Activated CD4-positive, alpha-beta memory T cell treated with anti-CD3 and anti-CD28 coated beads, Interleukin-2, amount 10 ng/mL, durations not matched to agents 7 days and 5 days (primary cell): ENCODE measurements around the gene POU4F2. TPM values are rescaled to one million over a fixed set of nuclear protein-coding genes. Genes with fewer than 3 reads are reported as not detected.

ENCODE experiments used
- CTCF ChIA-PET: fragments of 350-600 bp; sonication (Branson Sonifier 250); formaldehyde crosslinking; loops from one replicate; lab custom pipeline; 2021; ENCODE audit warnings: antibody characterized with exemption, inconsistent platforms; lab: Charles Lee
- POLR2A ChIA-PET: fragments of 350-600 bp; sonication (Branson Sonifier 250); formaldehyde crosslinking; loops from one replicate; lab custom pipeline; 2021; ENCODE audit warnings: antibody characterized with exemption; lab: Charles Lee
- DNase-seq: peaks from one replicate; pipeline ENCODE4 v3.0.0-alpha.2; 2020
- H3K27ac Mint-ChIP-seq: one replicate; pipeline ENCODE4 v1.8.0; 2021; ENCODE audit warnings: mild to moderate bottlenecking, mixed read lengths
- H3K27me3 Mint-ChIP-seq: one replicate; pipeline ENCODE4 v1.8.0; 2021; ENCODE audit warnings: mixed read lengths
- H3K36me3 Mint-ChIP-seq: one replicate; pipeline ENCODE4 v1.8.0; 2021; ENCODE audit warnings: low read depth, mixed read lengths
- H3K4me1 Mint-ChIP-seq: one replicate; pipeline ENCODE4 v1.8.0; 2021; ENCODE audit warnings: mixed read lengths
- H3K4me3 Mint-ChIP-seq: one replicate; pipeline ENCODE4 v1.8.0; 2021; ENCODE audit warnings: mild to moderate bottlenecking, mixed read lengths
- H3K9me3 Mint-ChIP-seq: one replicate; pipeline ENCODE4 v1.8.0; 2021; ENCODE audit warnings: mixed read lengths
- total RNA-seq, 2 experiments: library from RNA; stranded (reverse); gene quantifications; one replicate each; pipeline ENCODE4 v1.2.3, GENCODE V29; 2021

Gene POU4F2, protein sequence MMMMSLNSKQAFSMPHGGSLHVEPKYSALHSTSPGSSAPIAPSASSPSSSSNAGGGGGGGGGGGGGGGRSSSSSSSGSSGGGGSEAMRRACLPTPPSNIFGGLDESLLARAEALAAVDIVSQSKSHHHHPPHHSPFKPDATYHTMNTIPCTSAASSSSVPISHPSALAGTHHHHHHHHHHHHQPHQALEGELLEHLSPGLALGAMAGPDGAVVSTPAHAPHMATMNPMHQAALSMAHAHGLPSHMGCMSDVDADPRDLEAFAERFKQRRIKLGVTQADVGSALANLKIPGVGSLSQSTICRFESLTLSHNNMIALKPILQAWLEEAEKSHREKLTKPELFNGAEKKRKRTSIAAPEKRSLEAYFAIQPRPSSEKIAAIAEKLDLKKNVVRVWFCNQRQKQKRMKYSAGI
- total RNA-seq, result not detected

DNA sequence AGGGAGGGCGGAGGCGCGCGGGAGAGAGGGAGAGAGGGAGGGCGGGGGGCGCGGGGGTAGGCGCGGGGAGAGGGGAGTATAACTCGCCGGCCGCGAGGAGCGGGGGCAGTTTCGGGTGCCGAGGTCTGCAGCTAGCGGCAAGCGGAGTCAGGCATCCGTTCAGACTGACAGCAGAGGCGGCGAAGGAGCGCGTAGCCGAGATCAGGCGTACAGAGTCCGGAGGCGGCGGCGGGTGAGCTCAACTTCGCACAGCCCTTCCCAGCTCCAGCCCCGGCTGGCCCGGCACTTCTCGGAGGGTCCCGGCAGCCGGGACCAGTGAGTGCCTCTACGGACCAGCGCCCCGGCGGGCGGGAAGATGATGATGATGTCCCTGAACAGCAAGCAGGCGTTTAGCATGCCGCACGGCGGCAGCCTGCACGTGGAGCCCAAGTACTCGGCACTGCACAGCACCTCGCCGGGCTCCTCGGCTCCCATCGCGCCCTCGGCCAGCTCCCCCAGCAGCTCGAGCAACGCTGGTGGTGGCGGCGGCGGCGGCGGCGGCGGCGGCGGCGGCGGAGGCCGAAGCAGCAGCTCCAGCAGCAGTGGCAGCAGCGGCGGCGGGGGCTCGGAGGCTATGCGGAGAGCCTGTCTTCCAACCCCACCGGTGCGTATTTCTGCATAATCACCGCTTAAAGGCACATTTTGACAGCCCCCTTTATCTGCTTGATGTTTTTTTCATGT, at the start of gene POU4F2:
POU4F2 (plus strand) TSS at position 108 of the 720 bp plus-strand sequence; CDS start at position 356, 248 bp downstream.
- Mint-ChIP-seq H3K36me3 (peaks cover 8% of the 10 kb centered on the region), H3K4me1 (peaks cover 15% of the 10 kb centered on the region), H3K9me3 (no peaks in the 10 kb centered on the region), H3K4me3 (no peak within 1 kb of the TSS), H3K27me3 (peaks cover 77% of the 10 kb centered on the region), H3K27ac (no peak within 1 kb of the TSS)
- POLR2A ChIA-PET, result no interaction called here
- CTCF ChIA-PET, result no interaction called here
- no peak for DNase-seq

DNA sequence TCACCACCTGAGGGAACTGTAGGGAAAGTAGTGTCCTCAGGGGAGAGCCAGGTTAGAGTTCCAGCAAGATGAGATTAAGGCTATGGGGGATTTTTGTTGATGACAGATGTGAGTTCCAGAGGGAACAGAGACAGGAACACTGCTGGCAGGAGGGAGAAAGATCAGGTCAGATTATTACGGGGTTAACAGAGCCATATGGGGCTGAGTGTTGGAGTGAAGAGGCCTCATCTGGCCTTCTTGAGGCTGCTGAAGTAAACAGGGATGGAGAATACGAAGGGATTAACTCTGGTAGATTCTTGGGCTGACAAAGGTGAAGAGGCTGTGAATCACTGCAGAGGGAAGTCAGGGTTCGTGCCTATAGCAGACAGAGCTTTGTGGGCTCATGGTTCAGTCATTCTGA, 47.9 kb upstream of the POU4F2 start:
- H3K36me3 Mint-ChIP-seq, result no peaks in the 10 kb centered on the region
- no peaks in the 10 kb centered on the region for H3K4me1 Mint-ChIP-seq
- POLR2A ChIA-PET, result no interaction called here

DNA sequence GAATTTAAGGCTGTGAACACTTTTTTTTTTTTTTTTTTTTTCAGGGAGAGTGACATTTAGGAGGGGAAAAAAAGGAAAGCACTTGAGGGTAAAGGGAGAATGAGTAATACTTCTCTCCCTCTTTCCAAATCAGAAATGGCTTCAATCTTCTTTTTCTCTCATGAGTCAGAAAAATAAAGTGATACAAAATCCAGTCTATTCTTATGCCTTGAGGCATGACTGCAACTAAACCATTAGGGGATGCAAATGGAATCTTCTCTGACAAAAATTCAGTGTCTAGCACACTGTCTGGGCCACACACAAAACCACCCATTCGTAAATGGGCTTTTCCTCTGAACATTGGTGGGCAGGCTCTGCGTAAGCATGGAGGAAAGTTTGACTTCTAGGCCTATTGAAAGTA, 46.7 kb upstream of the POU4F2 start:
- POLR2A ChIA-PET, result no interaction called here
- no peaks in the 10 kb centered on the region for H3K36me3 Mint-ChIP-seq
- H3K9me3 Mint-ChIP-seq, result peaks cover 3% of the 10 kb centered on the region

More for the DNA sequence above, 47.9 kb upstream of the POU4F2 start:
- Mint-ChIP-seq H3K27ac (no peak overlapping the region), H3K9me3 (peaks cover 3% of the 10 kb centered on the region), H3K4me3 (no peak overlapping the region), H3K27me3 (no peaks in the 10 kb centered on the region)
- CTCF ChIA-PET, result no interaction called here
- no peak for DNase-seq

DNA sequence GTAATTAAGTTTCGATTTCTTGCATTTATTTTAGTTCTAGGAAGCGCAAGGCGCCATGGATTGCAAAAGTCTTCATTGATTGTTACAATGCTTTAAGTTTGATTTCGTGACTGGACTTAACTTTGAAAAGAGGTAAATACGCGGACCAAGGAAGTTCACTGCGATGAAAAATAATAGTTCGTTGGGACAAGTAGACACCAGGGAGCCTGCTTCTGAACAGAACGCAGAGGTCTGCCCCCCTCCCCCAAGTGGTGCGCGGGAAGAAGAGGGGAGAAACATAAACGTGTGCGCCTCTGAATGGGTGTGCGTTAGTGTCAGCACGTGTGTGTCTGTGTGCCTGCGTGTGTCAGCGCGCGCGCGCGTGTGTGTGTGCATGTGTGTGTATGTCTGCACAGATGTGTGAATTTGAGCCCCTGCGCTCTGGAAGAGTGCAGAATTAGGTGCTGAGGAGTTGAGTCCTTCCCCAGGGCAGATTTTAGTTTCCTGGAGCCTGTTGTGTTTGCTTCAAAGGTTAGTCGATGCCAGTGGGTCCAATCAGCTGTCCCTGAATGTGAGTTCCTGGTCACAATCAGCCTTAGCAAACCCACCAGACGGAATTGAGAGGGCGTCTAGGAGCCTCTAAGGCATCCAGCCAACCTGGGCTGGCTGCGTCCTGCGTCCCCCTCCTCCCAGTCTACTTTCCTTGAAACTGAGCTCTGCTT, 5.8 kb upstream of the POU4F2 start:
- DNase-seq, result no peak
- Mint-ChIP-seq H3K27ac (no peak overlapping the region), H3K4me3 (no peak overlapping the region), H3K4me1 (peaks cover 5% of the 10 kb centered on the region), H3K27me3 (peaks cover 75% of the 10 kb centered on the region), H3K36me3 (no peaks in the 10 kb centered on the region), H3K9me3 (no peaks in the 10 kb centered on the region)
- ChIA-PET CTCF (no interaction called here), POLR2A (no interaction called here)

More for the DNA sequence above, 46.7 kb upstream of the POU4F2 start:
- H3K4me1 Mint-ChIP-seq, result no peaks in the 10 kb centered on the region
- CTCF ChIA-PET, result no interaction called here
- DNase-seq, result no peak
- H3K27ac Mint-ChIP-seq, result no peak overlapping the region
- no peaks in the 10 kb centered on the region for H3K27me3 Mint-ChIP-seq
- no peak overlapping the region for H3K4me3 Mint-ChIP-seq

DNA sequence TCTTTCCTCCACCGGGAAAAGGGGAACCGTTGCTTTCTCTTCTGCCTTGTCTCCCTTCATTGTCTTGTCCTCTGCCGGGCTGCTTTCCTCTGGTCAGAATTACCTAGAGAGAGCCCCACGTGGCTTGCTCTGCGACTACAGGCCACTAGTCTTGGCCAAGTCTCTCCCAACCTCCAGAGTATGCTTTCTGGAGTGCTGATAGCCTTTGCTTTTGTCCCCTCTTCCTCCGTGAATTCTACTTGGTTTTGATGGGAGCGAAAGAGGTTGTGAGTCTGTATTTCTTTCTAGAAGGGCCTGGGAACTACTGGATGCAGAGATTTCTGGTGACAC, 5.3 kb upstream of the POU4F2 start:
- no peak overlapping the region for H3K4me3 Mint-ChIP-seq
- H3K4me1 Mint-ChIP-seq, result peaks cover 8% of the 10 kb centered on the region

DNA sequence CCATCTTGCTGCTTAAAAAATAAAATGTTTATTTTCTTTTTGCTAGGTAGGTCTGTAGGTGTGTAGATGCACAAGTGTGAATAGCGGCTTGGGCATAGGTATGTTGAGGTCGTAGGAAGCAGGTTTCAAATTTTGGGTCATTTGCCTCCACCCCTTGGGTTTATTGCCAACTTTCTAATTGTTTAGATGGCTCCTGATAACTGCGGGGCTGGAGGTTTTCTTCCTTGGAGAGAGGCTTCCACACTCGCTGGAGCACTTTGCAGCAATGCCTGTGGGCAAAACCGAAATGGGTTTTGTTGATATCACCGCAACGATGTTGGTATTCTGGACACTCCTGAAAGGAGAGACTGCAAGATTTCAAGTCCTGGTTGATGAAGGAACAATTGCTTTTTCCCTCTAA, 3.9 kb upstream of the POU4F2 start:
- Mint-ChIP-seq H3K36me3 (peaks cover 3% of the 10 kb centered on the region), H3K4me3 (no peak overlapping the region), H3K4me1 (peaks cover 15% of the 10 kb centered on the region), H3K9me3 (no peaks in the 10 kb centered on the region), H3K27ac (no peak overlapping the region), H3K27me3 (peaks cover 77% of the 10 kb centered on the region)
- ChIA-PET CTCF (no interaction called here), POLR2A (no interaction called here)
- no peak for DNase-seq

More for the DNA sequence above, 5.3 kb upstream of the POU4F2 start:
- ChIA-PET CTCF (no interaction called here), POLR2A (no interaction called here)
- peaks cover 79% of the 10 kb centered on the region for H3K27me3 Mint-ChIP-seq
- no peaks in the 10 kb centered on the region for H3K9me3 Mint-ChIP-seq
- no peak overlapping the region for H3K27ac Mint-ChIP-seq
- H3K36me3 Mint-ChIP-seq, result peaks cover 3% of the 10 kb centered on the region
- no peak for DNase-seq

DNA sequence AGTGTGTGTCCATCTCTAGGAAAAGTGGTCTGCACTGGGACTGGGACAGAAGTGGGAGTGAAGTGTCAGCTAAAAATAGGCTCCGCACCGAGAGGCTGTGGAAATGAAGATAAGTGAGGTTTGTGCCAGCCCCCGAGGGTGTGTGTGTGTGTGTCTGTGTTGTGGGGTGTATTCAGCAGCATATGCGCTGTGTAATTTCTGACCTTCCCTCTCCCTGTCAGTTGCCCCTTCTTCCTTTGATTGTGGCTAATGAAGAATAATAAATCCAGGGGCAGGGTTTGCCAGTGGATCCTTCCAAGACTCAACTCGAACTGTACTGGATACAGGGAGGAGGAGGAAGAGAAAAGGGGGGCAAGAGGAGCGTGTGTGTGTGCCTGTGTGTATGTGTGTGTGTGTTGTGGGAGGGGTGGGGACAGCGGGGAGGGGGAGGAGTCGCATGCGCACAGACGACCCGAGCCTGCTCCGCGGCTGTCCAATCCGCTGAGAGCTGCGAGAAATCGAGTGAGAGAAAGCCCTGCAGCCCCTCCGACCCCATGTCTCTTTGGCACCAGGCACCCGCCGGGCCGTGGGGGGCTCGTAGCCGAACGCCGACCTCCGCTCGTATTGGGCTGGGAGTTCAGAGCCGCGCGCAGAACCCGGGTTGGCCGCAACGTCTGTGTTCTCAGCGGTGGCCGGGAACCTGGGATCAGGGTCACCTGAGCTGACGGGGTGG, 916 bp upstream of the POU4F2 start:
- ChIA-PET CTCF (no interaction called here), POLR2A (no interaction called here)
- Mint-ChIP-seq H3K27me3 (peaks cover 84% of the 10 kb centered on the region), H3K27ac (peak overlapping the region; percentile 29), H3K9me3 (no peaks in the 10 kb centered on the region), H3K36me3 (peaks cover 8% of the 10 kb centered on the region), H3K4me1 (peaks cover 15% of the 10 kb centered on the region), H3K4me3 (no peak overlapping the region)
- DNase-seq, result no peak

DNA sequence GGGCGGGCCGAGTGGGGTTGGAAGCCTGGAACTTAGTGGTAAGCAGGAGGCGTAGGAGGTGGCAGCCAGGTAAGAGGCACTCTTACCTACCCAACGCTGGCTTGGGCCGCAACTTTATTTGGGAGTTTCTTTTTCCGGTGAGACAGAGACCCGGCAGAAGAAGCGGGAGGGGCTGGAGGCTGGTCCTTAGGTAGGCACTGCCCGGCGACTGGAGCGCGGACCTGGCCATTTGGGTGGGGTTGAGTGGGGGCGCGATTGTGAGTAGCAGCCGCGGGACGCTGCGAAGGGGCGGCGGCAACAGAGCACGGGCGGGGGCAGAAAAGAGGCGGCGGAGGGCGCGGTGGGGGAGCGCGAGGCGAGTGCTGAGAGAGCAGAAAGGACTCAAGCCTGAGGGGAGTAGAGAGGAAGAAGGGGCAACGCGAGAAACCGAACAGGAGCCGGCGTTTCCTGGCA, 334 bp upstream of the POU4F2 start:
- no peak for DNase-seq
- Mint-ChIP-seq H3K9me3 (no peaks in the 10 kb centered on the region), H3K4me3 (no peak overlapping the region), H3K27ac (no peak overlapping the region), H3K4me1 (peaks cover 15% of the 10 kb centered on the region), H3K27me3 (peaks cover 81% of the 10 kb centered on the region), H3K36me3 (peaks cover 8% of the 10 kb centered on the region)
- CTCF ChIA-PET, result no interaction called here
- POLR2A ChIA-PET, result no interaction called here

DNA sequence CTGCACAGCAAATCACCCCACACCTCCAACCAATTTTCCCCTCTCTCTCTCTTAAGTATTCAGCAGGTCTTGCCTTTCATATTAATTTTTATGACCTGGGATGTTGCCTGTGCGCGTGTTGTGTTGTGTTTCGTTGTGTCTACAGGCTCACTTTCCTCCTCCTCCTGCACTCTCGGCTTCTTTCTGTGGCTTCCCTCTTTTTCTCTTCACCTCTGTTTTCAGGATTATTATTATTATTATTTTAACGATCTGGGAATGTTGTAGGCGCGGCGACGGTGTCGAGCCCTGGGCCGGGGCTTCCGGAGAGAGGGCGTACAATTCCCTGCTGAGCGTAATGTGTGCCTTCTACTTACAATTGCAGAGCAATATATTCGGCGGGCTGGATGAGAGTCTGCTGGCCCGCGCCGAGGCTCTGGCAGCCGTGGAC, 826 bp downstream of the POU4F2 start:
- H3K4me1 Mint-ChIP-seq, result peaks cover 15% of the 10 kb centered on the region
- no peaks in the 10 kb centered on the region for H3K9me3 Mint-ChIP-seq
- H3K27ac Mint-ChIP-seq, result no peak overlapping the region
- H3K36me3 Mint-ChIP-seq, result peaks cover 8% of the 10 kb centered on the region
- no peak for DNase-seq
- POLR2A ChIA-PET, result no interaction called here
- H3K4me3 Mint-ChIP-seq, result no peak overlapping the region
- CTCF ChIA-PET, result no interaction called here
- H3K27me3 Mint-ChIP-seq, result peaks cover 76% of the 10 kb centered on the region

DNA sequence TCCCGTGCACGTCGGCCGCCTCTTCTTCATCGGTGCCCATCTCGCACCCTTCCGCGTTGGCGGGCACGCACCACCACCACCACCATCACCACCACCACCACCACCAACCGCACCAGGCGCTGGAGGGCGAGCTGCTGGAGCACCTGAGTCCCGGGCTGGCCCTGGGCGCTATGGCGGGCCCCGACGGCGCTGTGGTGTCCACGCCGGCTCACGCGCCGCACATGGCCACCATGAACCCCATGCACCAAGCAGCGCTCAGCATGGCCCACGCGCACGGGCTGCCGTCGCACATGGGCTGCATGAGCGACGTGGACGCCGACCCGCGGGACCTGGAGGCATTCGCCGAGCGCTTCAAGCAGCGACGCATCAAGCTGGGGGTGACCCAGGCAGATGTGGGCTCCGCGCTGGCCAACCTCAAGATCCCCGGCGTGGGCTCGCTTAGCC, 1.4 kb downstream of the POU4F2 start:
- H3K4me1 Mint-ChIP-seq, result peaks cover 15% of the 10 kb centered on the region
- POLR2A ChIA-PET, result no interaction called here
- H3K9me3 Mint-ChIP-seq, result no peaks in the 10 kb centered on the region
- H3K36me3 Mint-ChIP-seq, result peaks cover 8% of the 10 kb centered on the region
- no peak overlapping the region for H3K27ac Mint-ChIP-seq
- no peak overlapping the region for H3K4me3 Mint-ChIP-seq
- H3K27me3 Mint-ChIP-seq, result peaks cover 75% of the 10 kb centered on the region
- CTCF ChIA-PET, result no interaction called here
- DNase-seq, result no peak

DNA sequence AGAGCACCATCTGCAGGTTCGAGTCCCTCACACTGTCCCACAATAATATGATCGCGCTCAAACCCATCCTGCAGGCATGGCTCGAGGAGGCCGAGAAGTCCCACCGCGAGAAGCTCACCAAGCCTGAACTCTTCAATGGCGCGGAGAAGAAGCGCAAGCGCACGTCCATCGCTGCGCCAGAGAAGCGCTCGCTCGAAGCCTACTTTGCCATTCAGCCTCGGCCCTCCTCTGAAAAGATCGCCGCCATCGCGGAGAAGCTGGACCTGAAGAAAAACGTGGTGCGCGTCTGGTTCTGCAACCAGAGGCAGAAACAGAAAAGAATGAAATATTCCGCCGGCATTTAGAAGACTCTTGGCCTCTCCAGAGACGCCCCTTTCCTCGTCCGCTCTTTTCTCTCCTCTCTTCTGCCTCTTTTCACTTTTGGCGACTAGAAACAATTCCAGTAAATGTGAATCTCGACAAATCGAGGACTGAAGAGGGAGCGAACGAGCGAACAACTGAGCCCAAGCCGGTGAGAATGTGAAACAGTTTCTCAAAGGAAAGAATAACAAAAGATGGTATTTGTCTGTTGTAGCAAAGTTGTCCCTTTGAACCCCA, 1.9 kb downstream of the POU4F2 start:
- Mint-ChIP-seq H3K4me1 (peaks cover 15% of the 10 kb centered on the region), H3K27me3 (peaks cover 71% of the 10 kb centered on the region), H3K4me3 (no peak overlapping the region), H3K36me3 (peaks cover 8% of the 10 kb centered on the region), H3K27ac (peak overlapping the region; percentile 26), H3K9me3 (no peaks in the 10 kb centered on the region)
- CTCF ChIA-PET, result no interaction called here
- DNase-seq, result no peak
- POLR2A ChIA-PET, result no interaction called here

DNA sequence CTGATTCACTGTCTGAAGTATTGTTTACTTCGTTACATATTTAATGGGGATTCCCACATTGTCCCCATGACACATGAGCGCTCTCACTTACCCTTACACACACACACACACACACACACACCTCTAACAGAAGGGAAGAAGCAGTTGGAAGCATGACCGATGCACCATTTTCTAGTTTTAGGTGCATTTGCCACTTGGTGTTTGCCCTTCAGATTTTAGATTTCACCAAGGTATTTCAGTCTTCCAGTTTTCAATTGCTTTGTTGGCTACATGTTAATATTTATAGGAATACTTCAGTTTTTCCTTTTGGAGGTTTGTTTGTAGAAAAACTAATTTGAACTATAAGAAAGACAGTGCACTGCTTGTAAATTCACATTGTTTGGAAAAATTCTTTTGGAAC, 3.1 kb downstream of the POU4F2 start:
- Mint-ChIP-seq H3K36me3 (peaks cover 8% of the 10 kb centered on the region), H3K4me1 (peaks cover 15% of the 10 kb centered on the region), H3K9me3 (no peaks in the 10 kb centered on the region), H3K27me3 (peaks cover 70% of the 10 kb centered on the region), H3K4me3 (no peak overlapping the region), H3K27ac (no peak overlapping the region)
- DNase-seq, result no peak
- ChIA-PET CTCF (no interaction called here), POLR2A (no interaction called here)
